ENCODE data around the gene CMC2.

The CMC2 gene

DNA sequence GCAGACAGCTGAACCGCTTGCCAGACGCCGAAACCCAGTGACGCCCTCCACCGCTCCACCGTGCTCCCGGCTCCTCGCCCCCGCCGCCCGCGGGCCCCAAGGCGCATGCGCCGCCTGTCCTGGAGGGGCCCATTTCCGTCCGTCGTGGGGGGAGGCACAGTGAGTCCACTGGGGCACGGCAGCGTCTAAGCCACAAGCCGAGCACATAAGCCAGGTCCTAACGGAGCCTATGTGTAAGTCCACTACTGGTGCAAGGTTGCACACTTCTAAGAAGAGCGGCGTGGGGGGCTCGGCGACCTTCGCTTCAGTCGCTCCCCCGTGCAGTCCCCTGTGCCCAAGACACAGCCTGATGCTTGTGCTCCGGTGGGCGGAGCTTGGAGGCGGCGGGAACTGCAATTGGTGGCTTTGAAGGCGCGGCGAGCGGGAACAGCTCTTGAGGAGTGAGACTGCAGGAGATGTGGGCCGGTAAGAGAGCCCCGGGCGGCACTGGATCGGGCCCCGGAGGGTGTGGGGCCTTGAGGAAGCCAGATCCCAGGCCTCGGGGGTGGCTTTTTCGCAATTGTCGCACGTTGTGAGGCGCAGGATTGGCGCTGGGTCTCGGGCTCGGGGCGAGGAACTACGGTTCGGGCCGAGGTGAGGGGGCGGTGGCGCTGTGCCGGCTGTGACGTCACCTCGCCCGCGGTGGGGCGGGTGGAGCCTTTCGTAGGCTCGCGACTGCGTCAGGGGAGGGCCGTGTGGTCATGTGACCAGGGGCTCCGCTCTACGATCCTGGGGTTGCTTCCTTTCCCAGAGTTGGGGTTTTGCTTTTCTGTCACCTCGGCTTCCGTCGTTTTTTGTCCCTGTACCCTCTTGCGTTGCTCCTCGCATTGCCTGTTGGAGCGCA, at the start of gene CMC2, which contains the start of gene CENPN:
Gene CMC2 (minus strand): TSS at position 73 of the 883 bp plus-strand sequence. CDS start 9,491 bp downstream, outside the sequence.
Gene CENPN (plus strand): TSS at position 402 of the 883 bp plus-strand sequence. CDS start 4,726 bp downstream, outside the sequence.
- peak; percentile 97 for DNase-seq

DNA sequence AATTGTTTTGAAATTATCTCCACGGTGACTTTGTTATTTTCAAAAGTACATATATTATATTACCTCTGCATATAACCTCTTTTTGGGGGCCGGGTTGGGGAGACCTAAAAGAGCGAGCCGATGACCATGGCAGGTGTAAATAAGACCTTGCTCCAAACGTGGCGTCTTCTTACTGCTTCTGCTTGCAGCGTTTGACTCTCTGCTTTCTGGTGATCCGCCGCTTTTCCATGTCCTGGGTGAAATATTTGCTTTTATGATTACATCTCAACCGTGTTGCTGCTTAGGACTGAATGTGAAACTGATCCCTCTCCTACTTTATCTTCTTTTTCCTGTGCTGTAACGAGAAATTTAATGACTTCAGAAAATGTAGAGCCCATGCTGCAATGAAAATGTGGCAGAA, 47.1 kb upstream of the CMC2 start:
- no peak for DNase-seq

DNA sequence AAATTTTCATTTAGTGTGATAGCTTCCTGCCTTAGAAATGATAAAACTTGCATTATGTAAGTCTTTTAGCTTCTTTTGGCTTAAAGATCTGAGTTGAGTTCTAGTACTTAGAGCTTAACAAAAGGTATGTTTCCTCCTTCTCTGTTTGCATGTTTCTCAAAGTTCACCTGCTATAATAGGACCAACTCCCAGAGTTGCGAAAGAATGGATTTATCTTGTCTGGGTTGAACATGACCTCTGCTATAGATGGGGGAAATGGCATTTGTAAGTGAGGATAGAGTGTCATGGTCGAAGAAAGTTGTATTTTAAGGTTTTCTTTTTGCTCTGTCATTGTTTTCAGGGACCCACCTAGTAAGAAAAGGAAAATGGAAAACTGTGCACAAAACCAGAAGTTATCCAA, 36.1 kb upstream of the CMC2 start:
- no peak for DNase-seq

DNA sequence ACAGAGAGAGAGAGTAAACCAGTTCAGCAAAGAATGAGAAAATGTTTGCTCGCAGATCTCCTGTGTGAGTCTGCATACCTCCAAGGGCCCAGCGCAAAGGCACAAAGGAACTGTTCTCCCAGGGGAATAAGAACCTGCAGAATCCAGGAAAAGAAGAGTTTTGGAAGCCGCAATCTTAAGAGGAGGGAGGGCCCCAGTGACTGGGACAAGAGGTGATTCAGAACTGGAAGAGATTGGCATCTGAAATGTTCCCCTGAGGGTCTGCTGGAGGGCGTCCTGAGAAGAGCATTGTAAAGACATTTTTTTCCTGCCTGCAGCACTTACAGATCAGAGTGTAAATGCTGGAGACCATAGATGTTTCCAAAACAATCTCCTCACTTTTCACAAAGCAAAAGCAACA, 35.0 kb upstream of the CMC2 start:
- DNase-seq: no peak

DNA sequence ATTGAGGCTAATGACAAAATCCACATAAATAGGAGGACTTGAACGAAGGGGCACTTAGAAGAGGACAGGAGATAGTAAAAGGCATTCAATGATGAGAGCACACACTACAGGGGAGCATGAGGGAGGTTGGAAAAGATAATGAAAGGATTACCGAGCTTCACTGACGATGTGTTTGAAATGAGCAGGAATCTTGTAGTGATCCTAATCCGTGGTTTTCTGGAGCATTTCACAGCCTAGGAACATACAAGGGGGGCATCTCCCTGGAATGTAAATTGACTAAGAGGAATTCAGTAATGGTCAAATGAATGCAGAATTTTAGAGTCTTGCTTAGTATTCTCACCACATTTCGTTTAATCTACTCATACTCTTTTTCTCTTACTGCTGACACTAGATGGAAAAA, 34.2 kb upstream of the CMC2 start:
- no peak for DNase-seq

DNA sequence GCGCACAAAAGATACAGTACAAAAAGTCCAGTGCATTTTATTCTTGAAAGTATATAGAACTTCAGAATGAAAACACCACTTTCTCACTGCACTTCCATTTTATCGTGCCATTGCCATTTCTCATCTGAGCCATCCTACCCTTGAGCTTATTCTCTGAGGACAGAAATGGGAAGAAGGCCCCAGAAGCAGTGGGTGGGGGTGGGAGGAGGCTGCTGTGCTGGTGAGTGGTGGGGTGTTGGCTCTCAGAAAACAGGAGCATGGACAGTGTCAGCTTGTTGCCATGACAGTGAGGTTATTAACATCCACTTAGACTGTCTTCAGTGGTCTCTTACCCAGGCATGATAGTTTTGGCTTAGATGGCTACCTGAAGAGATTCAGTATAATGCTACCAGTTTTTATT, 33.4 kb upstream of the CMC2 start:
- no peak for DNase-seq

DNA sequence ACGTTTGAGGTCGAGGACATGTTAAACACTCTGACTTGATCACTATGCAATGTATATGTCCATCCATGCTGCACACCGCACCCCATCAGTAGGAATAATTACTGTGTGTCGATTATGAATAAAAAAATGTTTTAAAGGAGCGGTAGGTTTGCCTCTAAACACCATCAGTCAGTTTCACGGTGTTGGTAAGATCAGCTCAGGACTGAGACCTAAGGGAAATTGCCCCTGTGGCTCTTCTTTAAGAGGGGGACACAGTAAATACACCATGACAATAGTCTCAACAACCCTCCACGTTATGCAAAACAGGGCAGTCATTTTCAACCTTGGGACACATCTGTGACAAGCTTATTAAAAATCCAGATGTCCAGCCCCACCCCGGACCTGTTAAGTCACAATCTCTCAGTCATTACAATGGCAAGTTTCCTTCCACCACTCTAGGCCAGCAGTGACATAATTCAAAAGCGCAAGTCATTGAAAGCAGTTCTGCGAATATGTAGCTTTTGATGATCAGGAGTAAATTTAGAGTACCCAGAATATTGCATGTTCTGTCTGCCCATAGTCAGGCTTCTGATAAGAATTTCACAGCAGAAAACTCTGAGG, 30.2 kb upstream of the CMC2 start:
- DNase-seq: no peak

DNA sequence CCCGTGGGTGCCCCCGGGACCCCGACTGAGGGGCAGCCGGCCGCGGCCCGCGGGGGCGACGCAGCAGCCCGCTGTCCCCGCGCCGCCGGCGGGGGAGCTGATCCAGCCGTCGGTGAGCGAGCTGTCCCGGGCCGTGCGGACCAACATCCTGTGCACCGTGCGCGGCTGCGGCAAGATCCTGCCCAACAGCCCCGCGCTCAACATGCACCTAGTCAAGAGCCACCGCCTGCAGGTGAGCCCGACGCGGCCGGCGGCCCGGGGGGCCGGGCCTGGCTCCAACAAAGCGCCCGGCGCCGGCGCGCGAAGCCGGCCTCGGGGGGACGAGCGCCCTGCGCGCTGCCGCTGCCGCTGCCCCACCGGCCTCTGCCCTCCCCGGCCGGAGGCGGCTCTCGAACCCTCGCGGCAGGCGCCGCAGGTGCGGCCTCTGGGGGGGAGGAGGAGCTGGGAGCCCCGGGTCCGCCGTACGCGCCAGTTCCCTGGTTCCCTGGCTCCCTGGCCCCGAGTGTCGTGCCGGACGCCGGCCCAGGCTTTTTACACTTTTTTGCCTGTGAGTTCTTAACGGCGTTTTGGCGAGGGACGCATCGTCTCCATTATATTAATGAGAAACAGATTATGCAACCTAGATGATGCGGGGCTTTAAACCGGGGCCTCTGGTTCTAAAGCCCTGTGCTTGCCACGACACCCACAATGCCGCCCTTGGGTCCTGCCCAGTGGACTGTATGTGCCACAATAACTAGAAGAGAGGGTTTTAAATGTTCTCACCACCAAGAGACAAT, 29.5 kb upstream of the CMC2 start:
- DNase-seq: peak; percentile 54

DNA sequence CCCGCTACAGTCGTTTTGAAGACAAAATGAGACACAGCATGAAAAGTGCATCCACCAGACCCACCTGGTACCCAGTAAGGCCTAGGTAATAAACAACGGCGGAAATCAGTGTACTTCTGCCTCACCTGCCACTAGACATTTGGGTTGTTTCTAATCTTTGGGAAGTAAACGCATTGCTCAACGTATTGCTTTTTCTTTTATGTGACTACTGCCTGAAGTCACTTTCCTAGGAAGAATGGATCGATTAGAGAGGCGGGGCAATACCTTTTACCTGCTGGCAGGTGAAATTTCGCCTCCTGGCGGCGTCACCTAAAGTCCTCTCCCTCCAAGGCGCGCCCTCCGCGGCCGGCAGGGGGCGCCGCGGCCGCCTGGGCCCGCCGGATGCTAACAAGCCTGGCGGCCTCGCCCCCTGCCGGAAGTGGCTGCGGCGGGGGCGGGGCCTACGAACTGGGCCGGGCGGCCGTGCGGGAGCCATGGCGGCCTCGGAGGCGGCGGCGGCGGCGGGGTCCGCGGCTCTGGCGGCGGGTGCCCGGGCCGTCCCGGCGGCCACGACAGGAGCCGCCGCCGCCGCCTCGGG, 28.8 kb upstream of the CMC2 start, which contains the start of gene ATMIN:
Gene ATMIN (plus strand): TSS at position 445 of the 577 bp plus-strand sequence. CDS start 29 bp downstream, at position 474.
- DNase-seq: peak; percentile 88

DNA sequence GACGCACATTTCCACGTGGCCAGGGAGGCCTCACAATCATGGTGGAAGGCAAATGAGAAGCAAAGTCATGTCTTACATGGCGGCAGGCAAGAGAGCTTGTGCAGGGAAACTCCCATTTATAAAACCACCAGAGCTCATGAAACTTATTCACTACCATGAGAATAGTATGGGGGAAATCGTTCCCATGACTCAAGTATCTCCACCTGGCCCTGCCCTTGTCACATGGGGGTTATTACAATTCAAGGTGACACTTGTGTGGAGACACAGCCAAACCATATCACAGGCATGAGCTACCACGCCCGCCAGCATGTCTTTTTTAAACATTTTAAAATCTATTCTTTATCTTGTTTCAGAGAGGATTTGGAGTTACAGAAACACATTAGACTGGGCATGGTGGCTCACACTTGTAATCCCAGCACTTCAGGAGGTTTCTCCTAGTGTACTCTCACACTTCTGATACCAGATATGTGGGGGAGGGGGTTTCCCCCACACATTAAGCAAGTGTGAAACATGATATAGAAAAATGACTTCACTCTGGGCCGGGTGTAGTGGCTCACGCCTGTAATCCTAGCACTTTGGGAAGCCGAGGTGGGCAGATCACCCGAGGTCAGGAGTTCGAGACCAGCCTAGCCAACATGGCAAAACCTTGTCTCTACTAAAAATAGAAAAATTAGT, 23.4 kb upstream of the CMC2 start:
- DNase-seq: peak; percentile 39

DNA sequence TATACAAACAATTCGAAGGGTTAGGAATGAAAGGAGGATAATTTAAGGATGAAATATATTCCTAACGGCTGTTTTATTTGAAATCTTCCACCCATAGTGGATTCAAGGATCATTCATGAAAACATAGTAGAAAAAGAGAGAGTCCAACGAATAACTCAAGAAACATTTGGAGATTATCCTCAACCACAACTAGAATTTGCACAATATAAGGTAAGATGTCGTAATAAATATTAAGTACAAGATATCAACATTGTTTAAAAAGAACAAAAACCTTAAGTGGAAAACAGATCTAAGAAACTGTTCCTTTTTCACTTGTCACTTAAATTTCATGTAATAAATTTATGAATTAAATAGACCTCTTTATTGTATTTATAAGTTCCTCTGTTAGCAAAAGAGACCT, 19.7 kb upstream of the CMC2 start:
- no peak for DNase-seq

DNA sequence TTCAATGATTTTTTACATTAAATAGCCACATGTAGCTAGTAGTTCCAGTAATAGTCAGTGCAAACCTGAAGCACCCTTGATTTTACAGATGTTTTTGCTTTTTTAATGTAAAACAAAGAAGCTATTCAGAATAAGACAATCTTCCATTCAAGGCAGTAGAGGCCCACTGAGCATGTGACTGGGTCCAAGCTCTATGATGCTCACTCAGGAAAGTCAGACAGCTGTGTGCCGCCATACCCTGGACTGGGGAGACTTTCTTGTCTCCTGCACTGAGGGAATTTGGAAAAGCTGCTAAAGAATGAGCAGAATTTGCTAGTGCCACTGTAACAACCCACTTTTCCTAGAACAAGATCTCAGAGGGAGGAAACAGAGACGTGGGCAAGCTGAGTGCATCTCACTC, 11.8 kb upstream of the CMC2 start:
- DNase-seq: no peak

DNA sequence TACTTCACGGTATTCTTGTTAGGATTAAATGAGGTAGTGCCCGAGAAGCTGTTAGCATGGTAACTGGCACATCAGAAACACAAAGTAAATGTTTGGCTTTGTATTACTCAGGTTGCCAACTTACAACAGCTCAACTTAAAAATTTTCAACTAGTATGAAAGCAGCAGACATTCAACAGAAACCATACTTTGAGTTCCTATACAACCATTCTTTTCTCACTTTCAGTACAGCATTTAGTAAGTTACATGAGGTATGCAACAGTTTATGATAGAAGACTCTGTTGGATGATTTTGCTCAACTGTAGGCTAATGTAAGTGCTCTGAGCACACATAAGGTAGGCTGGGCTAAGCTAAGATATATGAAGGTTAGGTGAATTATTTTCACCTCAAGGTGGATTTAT, 8.0 kb upstream of the CMC2 start:
- no peak for DNase-seq

DNA sequence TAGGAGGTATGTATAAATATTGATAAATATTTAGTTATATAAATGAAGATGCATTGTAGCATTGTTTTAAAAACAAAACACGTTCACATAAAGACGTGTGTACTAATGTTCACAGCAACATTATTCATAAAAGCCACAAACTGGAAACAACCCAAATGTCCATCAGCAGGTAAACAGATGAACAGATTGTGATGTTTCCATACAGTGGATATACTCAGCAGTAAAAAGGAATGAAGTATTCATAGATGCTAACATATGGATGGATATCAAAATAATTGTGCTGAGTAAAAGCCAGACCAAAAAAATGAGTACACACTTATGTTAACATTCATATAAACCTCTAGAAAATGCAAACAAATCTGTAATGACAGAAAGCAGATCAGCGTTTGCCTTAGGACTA, 6.3 kb upstream of the CMC2 start:
- DNase-seq: no peak

DNA sequence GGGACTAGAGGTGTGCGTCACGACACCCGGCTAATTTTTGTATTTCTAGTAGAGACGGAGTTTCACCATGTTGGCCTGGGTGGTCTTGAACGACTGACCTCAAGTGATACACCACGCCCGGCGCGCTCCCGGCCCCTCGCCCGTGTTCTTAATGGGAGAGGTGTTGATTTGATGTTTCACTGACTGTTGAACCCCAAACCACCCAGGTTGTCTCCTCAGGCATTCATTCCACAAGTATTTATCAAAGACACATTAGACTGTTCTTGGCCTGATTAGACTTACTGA, 1.8 kb upstream of the CMC2 start:
- DNase-seq: no peak

DNA sequence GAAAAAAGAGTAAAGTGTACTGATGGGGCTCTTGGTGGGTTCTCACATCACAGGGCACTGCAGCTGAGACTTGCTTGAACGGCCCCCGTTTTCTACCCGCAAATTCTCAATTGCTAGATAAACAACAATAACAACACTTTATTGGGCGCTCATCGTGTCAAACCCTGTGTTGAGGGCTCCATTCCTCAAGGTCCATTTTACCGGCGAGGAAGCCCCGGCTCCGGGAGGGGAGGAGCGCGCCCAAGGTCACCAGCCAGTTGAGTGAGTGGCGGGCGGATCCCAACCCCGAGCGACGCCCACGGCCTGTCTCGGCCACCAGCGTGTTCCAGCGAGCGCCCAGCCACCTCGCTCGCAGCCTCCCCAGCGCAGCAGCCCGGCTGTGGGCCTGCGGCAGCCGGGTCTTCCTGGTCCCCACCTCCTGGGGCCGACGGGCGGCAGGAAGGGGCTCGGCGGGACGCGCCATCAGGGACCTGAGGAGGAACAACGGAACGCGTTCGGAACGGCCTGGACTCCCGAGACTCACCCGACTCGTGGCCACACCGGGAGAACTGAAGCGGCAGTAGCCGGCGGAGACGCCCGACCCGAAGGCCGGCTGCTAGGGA, 373 bp downstream of the CMC2 start:
- DNase-seq: peak; percentile 84

DNA sequence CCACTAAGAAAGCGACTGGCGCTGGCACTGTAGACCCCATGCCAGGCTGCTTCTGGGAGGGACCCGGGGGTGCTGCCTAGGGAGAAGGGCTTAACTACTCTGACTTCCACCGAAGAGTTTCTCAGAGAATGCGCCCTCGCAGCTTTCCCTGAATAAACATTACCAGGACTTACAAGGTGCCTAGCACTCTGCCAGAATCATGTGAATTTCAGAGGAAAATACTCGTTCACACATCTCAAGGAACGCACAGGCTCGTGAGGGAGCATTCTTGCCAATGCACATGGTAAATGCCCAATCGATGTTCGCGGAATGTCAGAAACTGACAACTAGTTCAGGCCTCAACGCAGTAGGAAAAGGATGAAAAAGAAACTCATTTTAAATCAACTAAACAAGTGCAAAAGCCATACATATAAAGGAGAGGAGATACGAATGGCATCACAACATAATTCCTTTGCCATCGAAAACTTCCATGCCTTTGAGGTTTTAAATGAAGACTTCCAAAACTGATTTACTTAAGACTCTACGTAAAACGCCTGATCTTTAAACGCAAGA, 999 bp downstream of the CMC2 start:
- no peak for DNase-seq

DNA sequence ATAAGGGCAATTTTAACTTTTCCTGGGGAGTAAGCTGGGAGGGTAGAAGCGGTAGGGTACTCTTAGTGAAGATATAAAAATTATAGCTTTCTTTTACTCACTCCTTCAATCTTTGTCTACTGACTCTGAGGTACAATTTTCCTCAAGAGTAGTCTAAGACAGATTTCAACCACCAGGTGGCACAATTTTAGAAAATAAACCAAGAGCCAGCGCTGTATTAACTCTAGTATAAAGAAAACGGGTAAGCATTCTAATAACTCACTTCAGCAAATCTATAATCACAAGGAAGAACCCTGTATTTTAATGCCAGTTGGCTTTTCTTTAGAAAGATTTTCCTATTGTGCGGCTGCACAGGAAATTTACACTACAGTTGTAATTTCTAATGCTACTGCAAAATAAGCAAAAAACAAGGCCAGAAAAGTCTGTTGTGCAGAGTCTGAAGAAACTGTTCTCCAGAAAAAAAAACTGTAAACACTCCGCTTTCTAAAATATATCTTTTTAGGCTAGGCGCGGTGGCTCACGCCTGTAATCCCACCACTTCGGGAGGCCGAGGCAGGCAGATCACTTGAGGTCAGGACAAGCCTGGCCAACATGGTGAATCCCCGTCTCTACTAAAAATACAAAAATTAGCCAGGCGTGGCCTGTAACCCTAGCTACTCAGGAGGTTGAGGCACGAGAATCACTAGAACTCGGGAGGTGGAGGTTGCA, 1.9 kb downstream of the CMC2 start:
- no peak for DNase-seq

DNA sequence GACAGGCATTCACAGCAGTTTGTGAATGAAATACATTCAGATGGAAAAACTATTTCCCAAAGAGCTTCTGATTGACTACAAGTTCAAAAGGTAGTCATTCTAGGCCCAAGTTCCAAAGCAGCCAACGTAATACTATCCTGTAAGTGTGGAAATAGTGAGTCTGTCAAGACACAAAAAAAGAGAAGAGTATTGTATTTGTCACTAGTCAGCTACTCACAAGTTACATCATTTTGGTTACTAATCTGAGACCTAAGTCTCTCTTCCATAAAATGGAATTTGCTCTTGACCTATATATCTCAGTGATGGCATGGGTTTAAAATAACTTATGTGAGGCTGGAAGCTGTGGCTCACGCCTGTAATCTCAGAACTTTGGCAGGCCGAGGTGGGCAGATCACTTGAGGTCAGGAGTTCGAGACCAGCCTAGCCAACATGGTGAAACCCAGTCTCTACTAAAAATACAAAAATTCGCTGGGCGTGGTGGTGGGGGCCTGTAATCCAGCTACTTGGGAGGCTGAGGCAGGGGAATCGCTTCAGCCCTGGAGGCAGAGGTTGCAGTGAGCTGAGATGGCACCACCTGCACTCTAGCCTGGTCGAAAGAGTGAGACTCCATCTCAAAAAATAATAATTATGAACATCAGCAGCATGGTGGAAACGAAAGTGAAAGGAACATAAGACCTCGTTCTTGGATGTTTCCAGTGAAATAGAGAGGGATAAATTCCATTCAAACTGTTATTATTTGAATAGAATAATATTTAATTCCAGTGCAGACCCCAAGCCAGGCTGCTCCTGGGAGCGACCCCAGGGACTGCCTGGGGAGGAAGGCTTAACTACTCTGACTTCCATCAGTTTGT, 2.9 kb downstream of the CMC2 start:
- peak; percentile 44 for DNase-seq

DNA sequence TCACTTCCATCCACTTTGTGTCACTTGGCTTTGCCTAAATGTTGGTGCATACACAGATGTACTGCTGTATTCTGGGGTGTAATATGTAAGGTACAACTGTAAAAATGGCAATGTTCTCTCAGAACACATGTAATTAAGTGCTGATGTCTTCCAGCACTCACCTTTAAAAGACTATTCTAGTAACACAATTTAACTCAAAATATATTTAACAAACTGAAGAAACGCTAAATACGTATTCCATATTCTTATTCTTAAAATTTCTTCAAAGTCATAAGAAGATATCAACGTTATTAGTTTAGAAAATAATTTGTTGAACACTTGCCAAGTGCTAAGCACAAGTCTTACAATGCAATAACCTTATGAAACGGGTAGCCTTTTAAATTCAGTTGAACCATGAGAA, 3.6 kb downstream of the CMC2 start:
- no peak for DNase-seq

Data from stimulated activated CD8-positive, alpha-beta memory T cell treated with anti-CD3 and anti-CD28 coated beads, Interleukin-4, amount 100 ng/mL, for 48 hours (primary cell).